ENCODE measurements around the gene SLC9B1.

Gene SLC9B1

DNA sequence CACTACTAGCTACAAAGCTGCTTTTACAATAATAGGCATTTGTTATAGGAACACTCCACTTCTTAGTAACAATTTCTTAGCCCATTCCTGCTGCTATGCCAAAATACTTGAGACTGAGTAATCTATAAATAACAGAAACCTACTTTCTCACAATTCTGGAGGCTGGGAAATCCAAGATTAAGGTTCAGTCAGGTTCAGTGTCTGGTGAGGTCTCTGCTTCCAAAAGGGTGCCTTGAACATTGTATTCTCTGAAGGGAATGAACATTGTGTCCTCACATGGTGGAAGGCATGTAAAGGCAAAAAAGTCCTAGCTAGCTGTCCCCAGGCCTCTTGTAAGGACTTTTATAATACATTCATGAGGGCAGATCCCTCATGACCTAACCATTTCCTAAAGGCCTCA, 7.0 kb downstream of the SLC9B1 start:
- Histone ChIP-seq H3K27ac (ENCODE audit: extremely low read depth, low read depth, low read length) (no peak overlapping the region), H3K36me3 (ENCODE audit: control insufficient read depth in 2 of 2, insufficient read depth in 1 of 2, low read length in 2 of 2) (no peaks in the 10 kb centered on the region), H3K4me1 (ENCODE audit: control insufficient read depth, insufficient read depth, low read length) (peaks cover 6% of the 10 kb centered on the region; the same call in 1 of the 2 replicates), H3K9me3 (ENCODE audit: control insufficient read depth, insufficient read depth, low read depth, low read length) (no peaks in the 10 kb centered on the region), H3K4me3 (ENCODE audit: low read depth, low read length) (no peak overlapping the region)
- CTCF ChIA-PET: interaction anchor here (0.7 to 2.1 kb wide), 2 partner anchors 392 to 572 kb away, joined by 3 to 10 read pairs; no protein-coding TSS in a partner anchor
- TF ChIP-seq ZNF391 (tag by site-specific recombination; IDR thresholded peaks at IDR 0.05; ENCODE audit: borderline replicate concordance, low read depth): no peak
- no peak for TF ChIP-seq ZNF785 (tag by site-specific recombination; IDR thresholded peaks at IDR 0.05)
- TF ChIP-seq, protein P1, sequence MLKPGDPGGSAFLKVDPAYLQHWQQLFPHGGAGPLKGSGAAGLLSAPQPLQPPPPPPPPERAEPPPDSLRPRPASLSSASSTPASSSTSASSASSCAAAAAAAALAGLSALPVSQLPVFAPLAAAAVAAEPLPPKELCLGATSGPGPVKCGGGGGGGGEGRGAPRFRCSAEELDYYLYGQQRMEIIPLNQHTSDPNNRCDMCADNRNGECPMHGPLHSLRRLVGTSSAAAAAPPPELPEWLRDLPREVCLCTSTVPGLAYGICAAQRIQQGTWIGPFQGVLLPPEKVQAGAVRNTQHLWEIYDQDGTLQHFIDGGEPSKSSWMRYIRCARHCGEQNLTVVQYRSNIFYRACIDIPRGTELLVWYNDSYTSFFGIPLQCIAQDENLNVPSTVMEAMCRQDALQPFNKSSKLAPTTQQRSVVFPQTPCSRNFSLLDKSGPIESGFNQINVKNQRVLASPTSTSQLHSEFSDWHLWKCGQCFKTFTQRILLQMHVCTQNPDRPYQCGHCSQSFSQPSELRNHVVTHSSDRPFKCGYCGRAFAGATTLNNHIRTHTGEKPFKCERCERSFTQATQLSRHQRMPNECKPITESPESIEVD (tag by site-specific recombination; IDR thresholded peaks at IDR 0.05): no peak
- no peak for TF ChIP-seq OSR2 (tag by site-specific recombination; IDR thresholded peaks at IDR 0.05)
- TF ChIP-seq IKZF3 (tag by site-specific recombination; IDR thresholded peaks at IDR 0.05): no peak
- no peak for TF ChIP-seq ZFP3 (tag by site-specific recombination; IDR thresholded peaks at IDR 0.05; ENCODE audit: low read depth)
- TF ChIP-seq ZNF473 (tag by site-specific recombination; IDR thresholded peaks at IDR 0.05): no peak
- TF ChIP-seq, protein P2, sequence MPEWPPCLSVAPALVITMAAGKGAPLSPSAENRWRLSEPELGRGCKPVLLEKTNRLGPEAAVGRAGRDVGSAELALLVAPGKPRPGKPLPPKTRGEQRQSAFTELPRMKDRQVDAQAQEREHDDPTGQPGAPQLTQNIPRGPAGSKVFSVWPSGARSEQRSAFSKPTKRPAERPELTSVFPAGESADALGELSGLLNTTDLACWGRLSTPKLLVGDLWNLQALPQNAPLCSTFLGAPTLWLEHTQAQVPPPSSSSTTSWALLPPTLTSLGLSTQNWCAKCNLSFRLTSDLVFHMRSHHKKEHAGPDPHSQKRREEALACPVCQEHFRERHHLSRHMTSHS (tag by site-specific recombination; IDR thresholded peaks at IDR 0.05): no peak
- no peak for TF ChIP-seq ZNF341 (tag by site-specific recombination; IDR thresholded peaks at IDR 0.05; ENCODE audit: low read depth)
- TF ChIP-seq, protein P3, sequence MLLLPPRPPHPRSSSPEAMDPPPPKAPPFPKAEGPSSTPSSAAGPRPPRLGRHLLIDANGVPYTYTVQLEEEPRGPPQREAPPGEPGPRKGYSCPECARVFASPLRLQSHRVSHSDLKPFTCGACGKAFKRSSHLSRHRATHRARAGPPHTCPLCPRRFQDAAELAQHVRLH (tag by site-specific recombination; IDR thresholded peaks at IDR 0.05): no peak
- TF ChIP-seq FEZF1 (tag by site-specific recombination; IDR thresholded peaks at IDR 0.05): no peak
- no peak for TF ChIP-seq ZNF701 (tag by site-specific recombination; IDR thresholded peaks at IDR 0.05)
- TF ChIP-seq MEIS1 (CRISPR knock-in tag; IDR thresholded peaks at IDR 0.05; ENCODE audit: borderline replicate concordance): no peak
- no peak for TF ChIP-seq ZIC2 (tag by site-specific recombination; IDR thresholded peaks at IDR 0.05)
- TF ChIP-seq, protein P4, sequence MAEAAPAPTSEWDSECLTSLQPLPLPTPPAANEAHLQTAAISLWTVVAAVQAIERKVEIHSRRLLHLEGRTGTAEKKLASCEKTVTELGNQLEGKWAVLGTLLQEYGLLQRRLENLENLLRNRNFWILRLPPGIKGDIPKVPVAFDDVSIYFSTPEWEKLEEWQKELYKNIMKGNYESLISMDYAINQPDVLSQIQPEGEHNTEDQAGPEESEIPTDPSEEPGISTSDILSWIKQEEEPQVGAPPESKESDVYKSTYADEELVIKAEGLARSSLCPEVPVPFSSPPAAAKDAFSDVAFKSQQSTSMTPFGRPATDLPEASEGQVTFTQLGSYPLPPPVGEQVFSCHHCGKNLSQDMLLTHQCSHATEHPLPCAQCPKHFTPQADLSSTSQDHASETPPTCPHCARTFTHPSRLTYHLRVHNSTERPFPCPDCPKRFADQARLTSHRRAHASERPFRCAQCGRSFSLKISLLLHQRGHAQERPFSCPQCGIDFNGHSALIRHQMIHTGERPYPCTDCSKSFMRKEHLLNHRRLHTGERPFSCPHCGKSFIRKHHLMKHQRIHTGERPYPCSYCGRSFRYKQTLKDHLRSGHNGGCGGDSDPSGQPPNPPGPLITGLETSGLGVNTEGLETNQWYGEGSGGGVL (tag by site-specific recombination; IDR thresholded peaks at IDR 0.05): no peak
- TF ChIP-seq ZNF707 (tag by site-specific recombination; IDR thresholded peaks at IDR 0.05): no peak
- POLR2A ChIA-PET: no interaction called here

DNA sequence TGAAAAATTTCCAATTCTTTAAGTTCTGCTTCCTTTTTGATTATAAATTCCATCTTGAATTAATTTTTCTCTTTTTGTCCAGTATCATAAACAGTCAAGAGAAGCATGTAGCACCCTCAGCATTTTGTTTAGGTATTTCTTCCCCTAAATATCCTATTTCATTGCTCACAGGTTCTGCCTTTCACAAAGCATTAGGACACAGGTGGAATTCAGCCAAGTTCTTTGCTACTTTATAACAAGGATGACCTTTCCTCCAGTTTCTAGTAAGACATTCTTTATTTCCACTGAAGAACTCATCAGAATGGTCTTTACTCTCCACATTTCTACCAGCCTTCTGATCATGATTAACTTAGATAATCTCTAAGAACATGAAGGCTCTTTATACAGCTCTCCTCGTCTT, 7.4 kb downstream of the SLC9B1 start:
- Histone ChIP-seq H3K36me3 (ENCODE audit: control insufficient read depth in 2 of 2, insufficient read depth in 1 of 2, low read length in 2 of 2) (no peaks in the 10 kb centered on the region), H3K9me3 (ENCODE audit: control insufficient read depth, insufficient read depth, low read depth, low read length) (no peaks in the 10 kb centered on the region), H3K4me1 (ENCODE audit: control insufficient read depth, insufficient read depth, low read length) (peaks cover 6% of the 10 kb centered on the region; the same call in 1 of the 2 replicates), H3K4me3 (ENCODE audit: low read depth, low read length) (no peak overlapping the region), H3K27ac (ENCODE audit: extremely low read depth, low read depth, low read length) (no peak overlapping the region)
- ChIA-PET CTCF (interaction anchor here (2.1 kb wide), 1 partner anchor 391 kb away, joined by 10 read pairs; no protein-coding TSS in a partner anchor), POLR2A (no interaction called here)
- TF ChIP-seq ZNF133 (tag by site-specific recombination; IDR thresholded peaks at IDR 0.05): no peak
- TF ChIP-seq GLIS1 (tag by site-specific recombination; IDR thresholded peaks at IDR 0.05): no peak
- peak; percentile 25; the same call in 1 of the 2 replicates for TF ChIP-seq ZNF266 (tag by site-specific recombination; IDR thresholded peaks at IDR 0.05; ENCODE audit: low read depth)
- TF ChIP-seq ZNF555 (tag by site-specific recombination; conservative IDR thresholded peaks at IDR 0.05): no peak

All from HEK293 (cell line).